Mesendoderm (in vitro differentiated cells): ENCODE results near the gene EP300.
"Not testable (repeated sequence)": the region's sequence is repeated elsewhere in the genome, so short reads cannot be mapped to it uniquely, and the experiment has no call there.

Experiments
- DNase-seq: peaks from one replicate; pipeline ENCODE4 v3.0.0; 2013
- H2AK5ac ChIP-seq: 2 replicates; pipeline ENCODE4 v1.6.1; 2013; ENCODE audit warnings: low read length, inconsistent platforms
- H2BK120ac ChIP-seq: 2 replicates; pipeline ENCODE4 v1.6.1; 2013; ENCODE audit warnings: low read depth, mild to moderate bottlenecking, low read length, moderate library complexity, mixed read lengths
- H2BK15ac ChIP-seq: replicated peaks from 2 replicates; pipeline ENCODE4 v1.6.1; 2013; ENCODE audit warnings: low read depth, mild to moderate bottlenecking, moderate library complexity
- H2BK5ac ChIP-seq: 2 replicates; pipeline ENCODE4 v1.6.1; 2013; ENCODE audit warnings: low read length, inconsistent platforms
- H3K18ac ChIP-seq: 2 replicates; pipeline ENCODE4 v1.6.1; 2013; ENCODE audit warnings: mild to moderate bottlenecking, low read length, mixed read lengths
- H3K23ac ChIP-seq: one replicate; pipeline ENCODE4 v1.6.1; 2013; ENCODE audit warnings: low read length
- H3K27ac ChIP-seq: 2 replicates; pipeline ENCODE4 v1.5.1; 2013; ENCODE audit warnings: low read depth, mild to moderate bottlenecking, inconsistent platforms, low read length, moderate library complexity
- H3K27me3 ChIP-seq: 2 replicates; pipeline ENCODE4 v1.6.1; 2013; ENCODE audit warnings: low read length, control low read depth, mild to moderate bottlenecking, inconsistent platforms; ENCODE audit not compliant: insufficient read depth, poor library complexity
- H3K36me3 ChIP-seq: 2 replicates; pipeline ENCODE4 v1.6.1; 2013; ENCODE audit warnings: low read length, inconsistent platforms; ENCODE audit not compliant: control insufficient read depth, insufficient read depth
- H3K4ac ChIP-seq: one replicate; pipeline ENCODE4 v1.6.1; 2013; ENCODE audit warnings: low read depth, mild to moderate bottlenecking, low read length, moderate library complexity
- H3K4me1 ChIP-seq: 2 replicates; pipeline ENCODE4 v1.6.1; 2013; ENCODE audit warnings: low read depth, low read length, inconsistent platforms; ENCODE audit not compliant: control insufficient read depth
- H3K4me2 ChIP-seq: 2 replicates; pipeline ENCODE4 v1.6.1; 2013; ENCODE audit warnings: low read length
- H3K4me3 ChIP-seq: 2 replicates; pipeline ENCODE4 v1.5.1; 2013; ENCODE audit warnings: mild to moderate bottlenecking, low read length
- H3K56ac ChIP-seq: one replicate; pipeline ENCODE4 v1.6.1; 2013; ENCODE audit warnings: low read length
- H3K79me1 ChIP-seq: 2 replicates; pipeline ENCODE4 v1.6.1; 2013; ENCODE audit warnings: low read length, inconsistent platforms
- H3K79me2 ChIP-seq: 2 replicates; pipeline ENCODE4 v1.6.1; 2013; ENCODE audit warnings: mild to moderate bottlenecking, low read length; ENCODE audit not compliant: control insufficient read depth, insufficient read depth
- H3K9ac ChIP-seq: 2 replicates; pipeline ENCODE4 v1.6.1; 2013; ENCODE audit warnings: low read length, inconsistent platforms
- H4K5ac ChIP-seq: one replicate; pipeline ENCODE4 v1.6.1; 2013; ENCODE audit warnings: low read length
- H4K8ac ChIP-seq: one replicate; pipeline ENCODE4 v1.6.1; 2013; ENCODE audit warnings: low read depth, mild to moderate bottlenecking, control low read depth, low read length, moderate library complexity
- WGBS: extraction: QIAGEN DNeasy Blood & Tissue Kit; methylation state at CpG from one replicate; pipeline ENCODE4 v1.1.7; 2013; ENCODE audit warnings: low lambda C conversion rate, missing lambda C conversion rate; ENCODE audit not compliant: insufficient coverage; ENCODE audit errors: extremely low coverage; 5-methylcytosine and 5-hydroxymethylcytosine counted together

The EP300 gene

DNA sequence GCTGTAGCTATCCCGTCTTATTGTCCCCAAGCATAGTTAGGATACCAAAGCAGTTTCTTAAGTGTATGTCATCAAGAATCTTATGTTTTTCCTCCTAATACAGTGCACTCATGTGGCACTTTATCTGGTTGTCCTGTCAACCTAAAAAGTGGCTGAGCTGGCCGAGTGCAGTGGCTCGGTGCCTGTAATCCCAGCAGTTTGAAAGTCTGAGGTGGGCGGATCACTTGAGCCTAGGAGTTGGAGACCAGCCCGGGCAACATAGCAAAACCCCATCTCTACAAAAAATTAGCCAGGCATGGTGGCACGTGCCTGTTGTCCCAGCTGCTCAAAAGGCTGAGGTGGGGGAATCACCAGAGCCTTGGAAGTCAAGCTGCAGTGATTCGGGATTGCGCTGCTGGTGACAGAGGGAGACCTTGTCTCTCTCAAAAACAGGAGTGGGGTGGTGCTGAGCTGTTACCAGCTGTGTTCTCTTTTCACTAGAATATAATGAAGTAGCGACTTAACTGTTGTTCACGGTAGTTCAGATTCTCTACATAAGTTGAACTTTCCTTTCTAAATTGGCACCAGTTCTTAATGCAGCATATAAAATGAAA lies 48.1 kb downstream of the EP300 start:
- Histone ChIP-seq H2AK5ac (no peak overlapping the region), H3K4ac (no peak overlapping the region), H3K79me2 (no peaks in the 10 kb centered on the region), H3K23ac (no peak overlapping the region), H3K4me1 (no peaks in the 10 kb centered on the region), H4K8ac (no peak overlapping the region), H3K36me3 (peaks cover 14% of the 10 kb centered on the region), H3K4me2 (no peak overlapping the region), H3K18ac (no peak overlapping the region), H2BK15ac (no peak overlapping the region), H3K27ac (no peak overlapping the region), H3K56ac (no peak overlapping the region), H3K9ac (no peak overlapping the region), H3K27me3 (no peaks in the 10 kb centered on the region), H3K4me3 (no peak overlapping the region), H2BK5ac (no peak overlapping the region), H2BK120ac (no peak overlapping the region), H4K5ac (no peak overlapping the region), H3K79me1 (peaks cover 4% of the 10 kb centered on the region)
- no peak for DNase-seq
- WGBS, result no CpG with 5 or more reads among the region's 10 CpGs

DNA sequence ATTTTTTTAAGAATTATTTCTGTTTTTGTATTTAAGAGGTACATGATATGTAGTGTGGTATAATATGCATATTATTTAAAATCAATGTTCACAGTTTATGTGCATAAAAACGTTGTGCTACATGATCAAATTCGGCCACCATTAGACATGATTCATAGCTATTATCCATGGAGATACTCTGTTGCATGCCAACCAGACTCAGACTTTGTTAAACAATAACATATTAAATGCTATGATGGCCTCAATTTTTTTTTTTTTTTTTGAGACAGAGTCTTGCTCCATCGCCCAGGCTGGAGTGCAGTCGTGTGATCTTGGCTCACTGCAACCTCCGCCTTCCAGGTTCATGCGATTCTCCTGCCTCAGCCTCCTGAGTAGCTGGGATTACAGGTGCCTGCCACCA lies 53.5 kb downstream of the EP300 start:
- H3K9ac ChIP-seq, H3K27ac ChIP-seq, H3K18ac ChIP-seq, H4K8ac ChIP-seq, DNase-seq, H3K4me1 ChIP-seq, H3K23ac ChIP-seq, H2BK15ac ChIP-seq, H3K4me2 ChIP-seq, H3K27me3 ChIP-seq, H3K56ac ChIP-seq, H4K5ac ChIP-seq, H2AK5ac ChIP-seq, H3K4me3 ChIP-seq, H2BK5ac ChIP-seq, H3K4ac ChIP-seq, H3K79me1 ChIP-seq, H2BK120ac ChIP-seq, H3K79me2 ChIP-seq: not testable (repeated sequence)
- WGBS, result no CpG with 5 or more reads among the region's 6 CpGs
- peaks cover 19% of the 10 kb centered on the region for H3K36me3 ChIP-seq

- DNase-seq, result no peak
- H3K4me1 ChIP-seq, result no peaks in the 10 kb centered on the region
- H3K36me3 ChIP-seq, result peaks cover 19% of the 10 kb centered on the region
- H4K5ac ChIP-seq, result no peak overlapping the region
- no peak overlapping the region for H2BK5ac ChIP-seq
- no peaks in the 10 kb centered on the region for H3K79me2 ChIP-seq
- WGBS, result no CpG with 5 or more reads among the region's 4 CpGs
- H3K9ac ChIP-seq, result no peak overlapping the region
- H3K18ac ChIP-seq, result no peak overlapping the region
- no peak overlapping the region for H3K56ac ChIP-seq
- no peak overlapping the region for H2BK120ac ChIP-seq
- H3K27me3 ChIP-seq, result no peaks in the 10 kb centered on the region
- no peak overlapping the region for H3K23ac ChIP-seq
- no peak overlapping the region for H2BK15ac ChIP-seq
- H3K79me1 ChIP-seq, result peaks cover 2% of the 10 kb centered on the region
- H3K4ac ChIP-seq, result no peak overlapping the region
- no peak overlapping the region for H3K27ac ChIP-seq
- no peak overlapping the region for H2AK5ac ChIP-seq
- H3K4me3 ChIP-seq, result no peak overlapping the region
- no peak overlapping the region for H3K4me2 ChIP-seq
- no peak overlapping the region for H4K8ac ChIP-seq
Measured at GRCh38 chr22:41146573-41146972, 54.2 kb downstream of the EP300 start.

GRCh38 chr22:41147722-41148121 lies 55.3 kb downstream of the EP300 start:
- Histone ChIP-seq H4K8ac (no peak overlapping the region), H4K5ac (no peak overlapping the region), H2AK5ac (no peak overlapping the region), H3K27ac (no peak overlapping the region), H3K4ac (no peak overlapping the region), H2BK120ac (no peak overlapping the region), H3K23ac (no peak overlapping the region), H3K79me2 (no peaks in the 10 kb centered on the region), H3K4me1 (no peaks in the 10 kb centered on the region), H3K56ac (no peak overlapping the region), H2BK5ac (no peak overlapping the region), H3K18ac (no peak overlapping the region), H3K27me3 (no peaks in the 10 kb centered on the region), H3K4me2 (no peak overlapping the region), H3K9ac (no peak overlapping the region), H2BK15ac (no peak overlapping the region), H3K79me1 (peaks cover 4% of the 10 kb centered on the region), H3K4me3 (no peak overlapping the region), H3K36me3 (peaks cover 22% of the 10 kb centered on the region)
- no peak for DNase-seq
- no CpG with 5 or more reads among the region's 5 CpGs for WGBS

- WGBS, result no CpG with 5 or more reads among the region's 7 CpGs
- H3K36me3 ChIP-seq, result peaks cover 28% of the 10 kb centered on the region
- no peak overlapping the region for H3K56ac ChIP-seq
- peaks cover 2% of the 10 kb centered on the region for H3K79me1 ChIP-seq
- no peaks in the 10 kb centered on the region for H3K4me1 ChIP-seq
- no peak overlapping the region for H3K9ac ChIP-seq
- no peak overlapping the region for H3K4me3 ChIP-seq
- H2BK5ac ChIP-seq, result no peak overlapping the region
- DNase-seq, result no peak
- no peak overlapping the region for H3K23ac ChIP-seq
- no peak overlapping the region for H3K27ac ChIP-seq
- H3K27me3 ChIP-seq, result no peaks in the 10 kb centered on the region
- no peak overlapping the region for H2BK120ac ChIP-seq
- no peak overlapping the region for H2AK5ac ChIP-seq
- H3K4me2 ChIP-seq, result no peak overlapping the region
- no peak overlapping the region for H3K4ac ChIP-seq
- no peak overlapping the region for H2BK15ac ChIP-seq
- H3K79me2 ChIP-seq, result no peaks in the 10 kb centered on the region
- no peak overlapping the region for H3K18ac ChIP-seq
- H4K8ac ChIP-seq, result no peak overlapping the region
- no peak overlapping the region for H4K5ac ChIP-seq
Measured at GRCh38 chr22:41152902-41153301, 60.5 kb downstream of the EP300 start.

GRCh38 chr22:41157083-41157482 lies 64.7 kb downstream of the EP300 start:
- Histone ChIP-seq H2AK5ac (no peak overlapping the region), H2BK5ac (no peak overlapping the region), H3K18ac (no peak overlapping the region), H3K4me3 (no peak overlapping the region), H3K79me2 (no peaks in the 10 kb centered on the region), H3K27me3 (no peaks in the 10 kb centered on the region), H4K5ac (no peak overlapping the region), H3K79me1 (peaks cover 3% of the 10 kb centered on the region), H3K4me2 (no peak overlapping the region), H3K4me1 (no peaks in the 10 kb centered on the region), H4K8ac (no peak overlapping the region), H3K23ac (no peak overlapping the region), H3K27ac (no peak overlapping the region), H3K9ac (no peak overlapping the region), H3K36me3 (peaks cover 24% of the 10 kb centered on the region), H3K4ac (no peak overlapping the region), H3K56ac (no peak overlapping the region), H2BK120ac (no peak overlapping the region), H2BK15ac (no peak overlapping the region)
- no peak for DNase-seq
- WGBS, result no CpG with 5 or more reads among the region's 4 CpGs
